Measurements from ENCODE around the gene C2orf78. TPM values are rescaled to one million over a fixed set of nuclear protein-coding genes. Genes with fewer than 3 reads are reported as not detected.
A peak's percentile ranks its signal among the peaks of the same experiment; 100 is the strongest.

The C2orf78 gene
- polyA plus RNA-seq, 1 donor from 2014 or later: not detected

DNA sequence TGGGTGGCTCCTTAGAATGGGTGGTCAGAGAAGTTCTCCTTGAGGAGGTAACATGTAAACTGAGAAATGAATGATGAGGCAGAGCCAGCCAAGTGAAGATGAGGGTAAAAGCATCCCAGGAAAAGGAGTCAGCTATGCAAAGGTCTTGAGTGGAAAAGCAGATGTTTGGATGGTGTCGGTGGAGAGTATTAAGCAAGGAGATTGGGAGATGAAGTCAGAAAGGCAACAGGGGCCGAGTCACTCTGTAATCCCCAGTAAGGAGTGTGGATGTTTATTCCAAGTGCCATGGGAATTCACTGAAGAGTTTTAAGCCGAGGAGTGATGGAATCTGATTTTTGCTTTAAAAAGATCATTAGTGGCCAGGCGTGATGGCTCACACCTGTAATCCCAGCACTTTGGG, 41.4 kb downstream of the C2orf78 start:
- TF ChIP-seq EZH2 (IDR thresholded peaks at IDR 0.05; ENCODE audit: borderline replicate concordance, insufficient read depth, low read length, poor library complexity, severe bottlenecking): no peak
- no peak for TF ChIP-seq MXI1 (conservative IDR thresholded peaks at IDR 0.05; ENCODE audit: poor library complexity, severe bottlenecking)
- TF ChIP-seq, protein P1, sequence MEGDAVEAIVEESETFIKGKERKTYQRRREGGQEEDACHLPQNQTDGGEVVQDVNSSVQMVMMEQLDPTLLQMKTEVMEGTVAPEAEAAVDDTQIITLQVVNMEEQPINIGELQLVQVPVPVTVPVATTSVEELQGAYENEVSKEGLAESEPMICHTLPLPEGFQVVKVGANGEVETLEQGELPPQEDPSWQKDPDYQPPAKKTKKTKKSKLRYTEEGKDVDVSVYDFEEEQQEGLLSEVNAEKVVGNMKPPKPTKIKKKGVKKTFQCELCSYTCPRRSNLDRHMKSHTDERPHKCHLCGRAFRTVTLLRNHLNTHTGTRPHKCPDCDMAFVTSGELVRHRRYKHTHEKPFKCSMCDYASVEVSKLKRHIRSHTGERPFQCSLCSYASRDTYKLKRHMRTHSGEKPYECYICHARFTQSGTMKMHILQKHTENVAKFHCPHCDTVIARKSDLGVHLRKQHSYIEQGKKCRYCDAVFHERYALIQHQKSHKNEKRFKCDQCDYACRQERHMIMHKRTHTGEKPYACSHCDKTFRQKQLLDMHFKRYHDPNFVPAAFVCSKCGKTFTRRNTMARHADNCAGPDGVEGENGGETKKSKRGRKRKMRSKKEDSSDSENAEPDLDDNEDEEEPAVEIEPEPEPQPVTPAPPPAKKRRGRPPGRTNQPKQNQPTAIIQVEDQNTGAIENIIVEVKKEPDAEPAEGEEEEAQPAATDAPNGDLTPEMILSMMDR (IDR thresholded peaks at IDR 0.05; ENCODE audit: poor library complexity, severe bottlenecking): no peak
- TF ChIP-seq EP300 (conservative IDR thresholded peaks at IDR 0.05; ENCODE audit: poor library complexity, severe bottlenecking): no peak
- TF ChIP-seq SMC3 (conservative IDR thresholded peaks at IDR 0.05; ENCODE audit: poor library complexity): no peak
- no peak for TF ChIP-seq POLR2AphosphoS5 (IDR thresholded peaks at IDR 0.05)
- no peak for TF ChIP-seq RAD21 (conservative IDR thresholded peaks at IDR 0.05)
- TF ChIP-seq, protein P2, sequence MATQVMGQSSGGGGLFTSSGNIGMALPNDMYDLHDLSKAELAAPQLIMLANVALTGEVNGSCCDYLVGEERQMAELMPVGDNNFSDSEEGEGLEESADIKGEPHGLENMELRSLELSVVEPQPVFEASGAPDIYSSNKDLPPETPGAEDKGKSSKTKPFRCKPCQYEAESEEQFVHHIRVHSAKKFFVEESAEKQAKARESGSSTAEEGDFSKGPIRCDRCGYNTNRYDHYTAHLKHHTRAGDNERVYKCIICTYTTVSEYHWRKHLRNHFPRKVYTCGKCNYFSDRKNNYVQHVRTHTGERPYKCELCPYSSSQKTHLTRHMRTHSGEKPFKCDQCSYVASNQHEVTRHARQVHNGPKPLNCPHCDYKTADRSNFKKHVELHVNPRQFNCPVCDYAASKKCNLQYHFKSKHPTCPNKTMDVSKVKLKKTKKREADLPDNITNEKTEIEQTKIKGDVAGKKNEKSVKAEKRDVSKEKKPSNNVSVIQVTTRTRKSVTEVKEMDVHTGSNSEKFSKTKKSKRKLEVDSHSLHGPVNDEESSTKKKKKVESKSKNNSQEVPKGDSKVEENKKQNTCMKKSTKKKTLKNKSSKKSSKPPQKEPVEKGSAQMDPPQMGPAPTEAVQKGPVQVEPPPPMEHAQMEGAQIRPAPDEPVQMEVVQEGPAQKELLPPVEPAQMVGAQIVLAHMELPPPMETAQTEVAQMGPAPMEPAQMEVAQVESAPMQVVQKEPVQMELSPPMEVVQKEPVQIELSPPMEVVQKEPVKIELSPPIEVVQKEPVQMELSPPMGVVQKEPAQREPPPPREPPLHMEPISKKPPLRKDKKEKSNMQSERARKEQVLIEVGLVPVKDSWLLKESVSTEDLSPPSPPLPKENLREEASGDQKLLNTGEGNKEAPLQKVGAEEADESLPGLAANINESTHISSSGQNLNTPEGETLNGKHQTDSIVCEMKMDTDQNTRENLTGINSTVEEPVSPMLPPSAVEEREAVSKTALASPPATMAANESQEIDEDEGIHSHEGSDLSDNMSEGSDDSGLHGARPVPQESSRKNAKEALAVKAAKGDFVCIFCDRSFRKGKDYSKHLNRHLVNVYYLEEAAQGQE (IDR thresholded peaks at IDR 0.05; ENCODE audit: borderline replicate concordance): no peak
- no peak for TF ChIP-seq TAF1 (IDR thresholded peaks at IDR 0.05; ENCODE audit: low read depth)
- H3K9me3 ChIP-seq (ENCODE audit: low read length): no peaks in the 10 kb centered on the region
- H3K9me2 ChIP-seq (ENCODE audit: insufficient read depth, low read length): no peaks in the 10 kb centered on the region
- no peak overlapping the region for H3K4me2 ChIP-seq (ENCODE audit: low read length)
- H3K27ac ChIP-seq (ENCODE audit: low read length): no peak overlapping the region
- no peaks in the 10 kb centered on the region for H3K27me3 ChIP-seq (ENCODE audit: insufficient read depth, low read depth, low read length)
- H3K36me3 ChIP-seq (ENCODE audit: insufficient read depth, low read length): no peaks in the 10 kb centered on the region
- H3K79me2 ChIP-seq (replicated peaks; ENCODE audit: insufficient read depth, low read length): peaks cover 12% of the 10 kb centered on the region
- H3K4me3 ChIP-seq (ENCODE audit: low read length): no peak overlapping the region
- H3F3A ChIP-seq (ENCODE audit: insufficient read depth, low read length, poor library complexity, severe bottlenecking): no peaks in the 10 kb centered on the region
- H2AFZ ChIP-seq (ENCODE audit: low read depth, low read length): no peak overlapping the region
- no peak overlapping the region for H3K9ac ChIP-seq (ENCODE audit: low read length)
- H4K20me1 ChIP-seq (ENCODE audit: insufficient read depth): no peaks in the 10 kb centered on the region

DNA sequence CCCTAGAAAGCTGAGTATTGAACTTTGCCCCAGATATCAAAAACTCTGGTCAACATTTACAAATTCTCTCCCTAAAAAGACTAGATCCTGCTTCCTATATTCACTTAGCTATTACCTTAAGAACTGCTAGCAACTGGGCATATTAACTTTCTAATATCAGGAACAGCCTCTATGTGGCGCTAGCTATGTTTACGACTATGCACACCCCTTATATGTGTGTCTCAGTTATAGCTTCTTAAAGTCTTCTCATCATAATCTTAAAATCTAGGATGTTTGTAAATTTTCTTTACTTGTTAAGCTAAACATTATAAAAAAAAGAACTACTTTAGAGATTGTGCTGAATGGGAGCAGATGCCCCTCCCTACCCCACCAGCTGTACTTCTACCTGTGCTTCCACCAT, 43.0 kb downstream of the C2orf78 start:
- TF ChIP-seq, protein P1 (IDR thresholded peaks at IDR 0.05; ENCODE audit: poor library complexity, severe bottlenecking): peak; percentile 45
- TF ChIP-seq RAD21 (conservative IDR thresholded peaks at IDR 0.05) (peak; percentile 40), EP300 (conservative IDR thresholded peaks at IDR 0.05; ENCODE audit: poor library complexity, severe bottlenecking) (no peak), SMC3 (conservative IDR thresholded peaks at IDR 0.05; ENCODE audit: poor library complexity) (peak; percentile 25)
- H3F3A ChIP-seq (ENCODE audit: insufficient read depth, low read length, poor library complexity, severe bottlenecking): no peaks in the 10 kb centered on the region
- H2AFZ ChIP-seq (ENCODE audit: low read depth, low read length): no peak overlapping the region
- H4K20me1 ChIP-seq (ENCODE audit: insufficient read depth): no peaks in the 10 kb centered on the region
- no peaks in the 10 kb centered on the region for H3K36me3 ChIP-seq (ENCODE audit: insufficient read depth, low read length)
- no peak overlapping the region for H3K9ac ChIP-seq (ENCODE audit: low read length)
- no peaks in the 10 kb centered on the region for H3K9me3 ChIP-seq (ENCODE audit: low read length)
- H3K4me2 ChIP-seq (ENCODE audit: low read length): no peak overlapping the region
- no peaks in the 10 kb centered on the region for H3K27me3 ChIP-seq (ENCODE audit: insufficient read depth, low read depth, low read length)
- no peak overlapping the region for H3K4me3 ChIP-seq (ENCODE audit: low read length)
- H3K9me2 ChIP-seq (ENCODE audit: insufficient read depth, low read length): no peaks in the 10 kb centered on the region
- no peak overlapping the region for H3K27ac ChIP-seq (ENCODE audit: low read length)
- H3K79me2 ChIP-seq (replicated peaks; ENCODE audit: insufficient read depth, low read length): peaks cover 21% of the 10 kb centered on the region
